ENCODE data around the gene ROR2.
A peak's percentile ranks its signal among the peaks of the same experiment; 100 is the strongest.

ROR2 gene

DNA sequence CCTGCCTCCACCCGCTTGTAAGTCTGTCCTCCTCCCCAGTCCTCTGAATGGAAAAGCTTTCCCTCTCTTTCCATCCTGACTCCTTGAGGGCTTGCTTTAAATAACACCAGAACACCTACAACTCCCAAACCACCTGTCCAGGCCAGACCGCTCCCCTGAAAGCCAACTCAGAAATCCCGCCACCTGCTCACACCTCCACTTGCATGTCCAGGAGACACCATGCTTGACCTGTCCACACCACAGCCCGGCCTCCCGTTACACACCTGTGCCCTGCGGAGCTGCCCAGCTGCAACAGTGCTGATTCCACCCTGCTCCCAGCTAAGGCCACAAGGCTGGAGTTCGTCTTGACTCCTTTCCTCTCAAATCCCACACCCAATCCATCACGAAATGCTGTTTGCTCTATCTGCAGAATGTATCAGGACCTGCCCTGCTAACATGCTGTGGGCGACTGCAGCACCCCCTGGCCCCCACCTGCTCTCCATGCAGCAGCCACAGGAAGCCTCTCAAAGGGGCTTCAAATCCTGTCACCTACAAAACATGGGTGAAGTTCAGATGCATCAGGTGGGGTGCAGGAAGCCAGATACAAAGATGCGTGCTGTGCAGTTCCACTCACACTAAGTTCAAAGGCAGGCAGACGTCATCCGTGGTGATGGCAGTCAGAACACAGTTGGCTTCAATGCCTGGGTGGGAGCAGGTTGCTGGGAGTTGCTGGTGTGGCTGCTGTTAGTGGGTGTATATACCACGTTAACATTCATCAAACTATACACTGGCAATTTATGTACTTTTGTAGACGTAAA is 166.0 kb downstream of the ROR2 start:
- TF ChIP-seq NFIC (IDR thresholded peaks at IDR 0.05) (no peak), TCF12 (IDR thresholded peaks at IDR 0.05; ENCODE audit: low read depth) (no peak), CREB1 (IDR thresholded peaks at IDR 0.05; ENCODE audit: low read depth) (no peak)
- TF ChIP-seq, protein P1, sequence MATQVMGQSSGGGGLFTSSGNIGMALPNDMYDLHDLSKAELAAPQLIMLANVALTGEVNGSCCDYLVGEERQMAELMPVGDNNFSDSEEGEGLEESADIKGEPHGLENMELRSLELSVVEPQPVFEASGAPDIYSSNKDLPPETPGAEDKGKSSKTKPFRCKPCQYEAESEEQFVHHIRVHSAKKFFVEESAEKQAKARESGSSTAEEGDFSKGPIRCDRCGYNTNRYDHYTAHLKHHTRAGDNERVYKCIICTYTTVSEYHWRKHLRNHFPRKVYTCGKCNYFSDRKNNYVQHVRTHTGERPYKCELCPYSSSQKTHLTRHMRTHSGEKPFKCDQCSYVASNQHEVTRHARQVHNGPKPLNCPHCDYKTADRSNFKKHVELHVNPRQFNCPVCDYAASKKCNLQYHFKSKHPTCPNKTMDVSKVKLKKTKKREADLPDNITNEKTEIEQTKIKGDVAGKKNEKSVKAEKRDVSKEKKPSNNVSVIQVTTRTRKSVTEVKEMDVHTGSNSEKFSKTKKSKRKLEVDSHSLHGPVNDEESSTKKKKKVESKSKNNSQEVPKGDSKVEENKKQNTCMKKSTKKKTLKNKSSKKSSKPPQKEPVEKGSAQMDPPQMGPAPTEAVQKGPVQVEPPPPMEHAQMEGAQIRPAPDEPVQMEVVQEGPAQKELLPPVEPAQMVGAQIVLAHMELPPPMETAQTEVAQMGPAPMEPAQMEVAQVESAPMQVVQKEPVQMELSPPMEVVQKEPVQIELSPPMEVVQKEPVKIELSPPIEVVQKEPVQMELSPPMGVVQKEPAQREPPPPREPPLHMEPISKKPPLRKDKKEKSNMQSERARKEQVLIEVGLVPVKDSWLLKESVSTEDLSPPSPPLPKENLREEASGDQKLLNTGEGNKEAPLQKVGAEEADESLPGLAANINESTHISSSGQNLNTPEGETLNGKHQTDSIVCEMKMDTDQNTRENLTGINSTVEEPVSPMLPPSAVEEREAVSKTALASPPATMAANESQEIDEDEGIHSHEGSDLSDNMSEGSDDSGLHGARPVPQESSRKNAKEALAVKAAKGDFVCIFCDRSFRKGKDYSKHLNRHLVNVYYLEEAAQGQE (IDR thresholded peaks at IDR 0.05; ENCODE audit: low read depth) = 0 out of 2 replicates have a peak, but pooled peaks have one; percentile 19

DNA sequence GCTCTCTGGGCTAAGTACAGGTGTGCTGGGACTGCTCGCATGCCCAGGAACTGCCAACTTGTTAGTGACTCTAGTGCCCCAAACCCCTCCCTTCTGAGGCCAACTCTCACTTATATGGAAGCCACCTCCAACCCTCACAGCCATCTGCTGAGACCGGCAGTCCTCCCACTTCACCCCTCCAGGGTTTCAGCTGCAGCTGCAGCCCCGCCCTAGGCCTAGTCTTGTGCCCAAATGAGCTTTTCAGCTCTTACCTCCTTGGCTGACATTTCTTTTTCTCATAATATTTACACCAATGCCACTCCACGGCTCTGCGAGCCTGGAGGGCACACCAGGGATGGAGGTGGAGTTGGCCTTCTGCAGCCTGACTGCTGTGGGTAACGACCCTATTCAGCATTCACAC is 166.6 kb downstream of the ROR2 start:
- no peak for TF ChIP-seq CREB1 (IDR thresholded peaks at IDR 0.05; ENCODE audit: low read depth)
- no peak for TF ChIP-seq FOXM1 (IDR thresholded peaks at IDR 0.05; ENCODE audit: borderline replicate concordance, low read depth)
- TF ChIP-seq MAX (IDR thresholded peaks at IDR 0.05) = no peak
- no peak for TF ChIP-seq RAD21 (IDR thresholded peaks at IDR 0.05; ENCODE audit: low read depth)
- TF ChIP-seq ZBTB7A (IDR thresholded peaks at IDR 0.05; ENCODE audit: low read depth) = no peak
- TF ChIP-seq EGR1 (IDR thresholded peaks at IDR 0.05) = no peak
- no peak for TF ChIP-seq CEBPB (IDR thresholded peaks at IDR 0.05)
- no peak for TF ChIP-seq TEAD4 (IDR thresholded peaks at IDR 0.05)
- TF ChIP-seq NFIC (IDR thresholded peaks at IDR 0.05) = no peak
- TF ChIP-seq, protein P2, sequence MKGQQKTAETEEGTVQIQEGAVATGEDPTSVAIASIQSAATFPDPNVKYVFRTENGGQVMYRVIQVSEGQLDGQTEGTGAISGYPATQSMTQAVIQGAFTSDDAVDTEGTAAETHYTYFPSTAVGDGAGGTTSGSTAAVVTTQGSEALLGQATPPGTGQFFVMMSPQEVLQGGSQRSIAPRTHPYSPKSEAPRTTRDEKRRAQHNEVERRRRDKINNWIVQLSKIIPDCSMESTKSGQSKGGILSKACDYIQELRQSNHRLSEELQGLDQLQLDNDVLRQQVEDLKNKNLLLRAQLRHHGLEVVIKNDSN (IDR thresholded peaks at IDR 0.05) = no peak

DNA sequence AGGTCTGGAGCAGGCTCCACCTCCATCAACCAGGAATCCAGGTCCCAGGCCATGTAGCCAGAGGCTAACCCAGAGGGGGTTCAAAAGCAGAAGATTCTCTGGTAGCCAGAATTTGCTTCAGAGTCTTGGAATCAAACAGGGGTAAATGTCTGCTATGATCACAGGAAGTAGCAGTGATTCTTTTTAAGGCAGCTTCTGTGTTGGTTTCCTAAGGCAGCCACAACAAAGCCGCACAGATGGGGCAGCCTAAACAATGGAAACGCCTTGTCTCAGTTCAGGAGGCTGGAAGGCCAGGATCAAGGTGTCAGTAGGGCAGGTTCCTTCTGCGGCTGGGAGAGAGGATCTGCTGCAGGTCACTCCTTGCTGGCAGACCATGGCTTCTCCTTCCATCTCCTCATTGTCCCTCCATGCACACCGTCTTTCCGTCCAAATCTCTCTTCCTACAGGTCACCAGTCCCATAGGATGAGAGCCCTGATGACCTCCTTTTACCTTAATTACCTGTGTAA is 167.3 kb downstream of the ROR2 start:
- TF ChIP-seq ZBTB7A (IDR thresholded peaks at IDR 0.05; ENCODE audit: low read depth) = no peak
- no peak for TF ChIP-seq YY1 (IDR thresholded peaks at IDR 0.05; ENCODE audit: low read depth)
- no peak for TF ChIP-seq MAX (IDR thresholded peaks at IDR 0.05)
- no peak for TF ChIP-seq NFIC (IDR thresholded peaks at IDR 0.05)
- no peak for TF ChIP-seq CREB1 (IDR thresholded peaks at IDR 0.05; ENCODE audit: low read depth)
- TF ChIP-seq, protein P1 (IDR thresholded peaks at IDR 0.05; ENCODE audit: low read depth) = no peak
- no peak for TF ChIP-seq EGR1 (IDR thresholded peaks at IDR 0.05)
- no peak for TF ChIP-seq TEAD4 (IDR thresholded peaks at IDR 0.05)
- no peak for TF ChIP-seq TAF1 (IDR thresholded peaks at IDR 0.05; ENCODE audit: low read depth)
- no peak for TF ChIP-seq TCF12 (IDR thresholded peaks at IDR 0.05; ENCODE audit: low read depth)
- no peak for TF ChIP-seq RAD21 (IDR thresholded peaks at IDR 0.05; ENCODE audit: low read depth)
- no peak for TF ChIP-seq FOXM1 (IDR thresholded peaks at IDR 0.05; ENCODE audit: borderline replicate concordance, low read depth)
- TF ChIP-seq, protein P2 (IDR thresholded peaks at IDR 0.05) = no peak
- TF ChIP-seq EP300 (IDR thresholded peaks at IDR 0.05; ENCODE audit: borderline replicate concordance) = no peak
- no peak for TF ChIP-seq CEBPB (IDR thresholded peaks at IDR 0.05)

GRCh38 chr9:91781906-91782305 is 168.1 kb downstream of the ROR2 start:
- TF ChIP-seq YY1 (IDR thresholded peaks at IDR 0.05; ENCODE audit: low read depth) (no peak), RAD21 (IDR thresholded peaks at IDR 0.05; ENCODE audit: low read depth) (no peak), TAF1 (IDR thresholded peaks at IDR 0.05; ENCODE audit: low read depth) (no peak), EGR1 (IDR thresholded peaks at IDR 0.05) (no peak), TEAD4 (IDR thresholded peaks at IDR 0.05) (no peak), NFIC (IDR thresholded peaks at IDR 0.05) (no peak), EP300 (IDR thresholded peaks at IDR 0.05; ENCODE audit: borderline replicate concordance) (no peak), CEBPB (IDR thresholded peaks at IDR 0.05) (no peak), FOXM1 (IDR thresholded peaks at IDR 0.05; ENCODE audit: borderline replicate concordance, low read depth) (no peak), MAX (IDR thresholded peaks at IDR 0.05) (no peak)
- TF ChIP-seq, protein P1 (IDR thresholded peaks at IDR 0.05; ENCODE audit: low read depth) = no peak
- TF ChIP-seq, protein P2 (IDR thresholded peaks at IDR 0.05) = no peak

Measured in Ishikawa (cell line).